HG03442 (cell line): ENCODE results near the gene MTM1.

ENCODE experiments used
- ATAC-seq: cut with Tn5 transposase; IDR thresholded peaks from one replicate; pipeline ENCODE4 v1.9.1; 2021; ENCODE audit warnings: mild to moderate bottlenecking, moderate library complexity; ENCODE audit not compliant: unreplicated experiment

Gene MTM1

DNA sequence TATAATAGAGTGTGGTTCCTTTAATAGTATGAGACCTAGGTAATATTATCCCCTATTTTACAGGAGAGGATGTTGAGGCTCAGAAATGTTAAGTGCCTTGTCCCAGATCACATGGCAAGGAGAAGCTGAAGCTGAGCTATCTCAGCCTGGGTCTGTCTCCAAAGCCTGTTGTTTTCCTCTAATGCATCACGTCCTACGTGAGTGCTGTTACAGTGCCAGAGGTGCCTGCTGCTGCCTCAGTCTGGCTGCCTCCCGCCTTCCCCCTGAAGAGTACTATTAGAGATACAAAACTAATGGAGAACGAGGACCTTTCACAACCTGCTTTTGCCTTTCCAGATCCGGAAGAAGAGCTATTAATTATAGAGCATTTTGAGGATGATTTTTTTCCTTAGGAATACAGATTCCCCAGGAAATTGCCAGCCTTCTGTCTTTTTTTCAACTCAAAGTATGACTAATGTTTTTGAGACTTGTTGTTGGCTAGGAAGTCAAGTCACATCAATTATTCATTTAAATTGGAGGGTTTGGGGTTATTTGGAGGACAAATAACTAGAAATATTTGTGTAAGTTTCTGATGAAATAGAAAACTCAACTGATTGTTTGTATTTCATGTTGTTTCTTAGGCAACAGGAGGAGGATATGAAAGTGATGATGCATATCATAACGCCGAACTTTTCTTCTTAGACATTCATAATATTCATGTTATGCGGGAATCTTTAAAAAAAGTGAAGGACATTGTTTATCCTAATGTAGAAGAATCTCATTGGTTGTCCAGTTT is 80.9 kb downstream of the MTM1 start:
- ATAC-seq = no peak

DNA sequence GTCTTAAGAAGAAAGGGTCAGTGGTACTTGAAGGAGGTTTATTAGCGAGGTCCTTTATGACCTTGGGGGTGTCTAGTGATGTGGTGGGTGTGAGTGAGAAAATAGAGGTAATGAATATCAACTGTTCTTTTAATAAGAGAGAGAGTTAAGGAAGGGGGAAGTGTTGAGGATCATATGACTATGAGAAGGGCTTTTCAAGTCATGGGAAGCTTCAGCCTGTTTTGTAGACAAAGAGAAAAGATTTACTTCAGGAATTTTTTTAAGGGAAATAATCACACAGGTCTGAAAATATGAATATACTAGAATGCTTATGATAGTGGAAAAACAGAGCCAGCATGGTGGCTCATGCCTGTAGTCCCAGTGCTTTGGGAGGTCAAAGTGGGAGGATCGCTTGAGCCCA is 83.5 kb downstream of the MTM1 start:
- no peak for ATAC-seq

DNA sequence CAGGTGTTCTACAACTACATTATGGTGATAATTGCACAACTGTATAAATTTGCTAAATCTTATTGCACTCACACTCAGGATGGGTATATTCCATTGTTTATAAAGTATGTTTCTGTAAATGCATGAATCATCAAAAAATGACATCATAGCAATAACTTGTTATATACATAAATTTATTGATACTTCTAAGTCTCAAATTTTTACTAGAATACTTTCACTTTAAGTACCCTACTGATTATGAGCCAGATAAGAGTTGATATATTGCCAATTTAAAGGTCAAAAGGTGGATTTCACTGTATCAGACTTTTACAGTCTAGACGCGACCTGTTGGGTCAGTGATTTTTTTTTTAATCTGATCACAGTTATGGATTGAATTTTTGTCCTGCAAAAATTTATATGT is 87.4 kb downstream of the MTM1 start:
- no peak for ATAC-seq

DNA sequence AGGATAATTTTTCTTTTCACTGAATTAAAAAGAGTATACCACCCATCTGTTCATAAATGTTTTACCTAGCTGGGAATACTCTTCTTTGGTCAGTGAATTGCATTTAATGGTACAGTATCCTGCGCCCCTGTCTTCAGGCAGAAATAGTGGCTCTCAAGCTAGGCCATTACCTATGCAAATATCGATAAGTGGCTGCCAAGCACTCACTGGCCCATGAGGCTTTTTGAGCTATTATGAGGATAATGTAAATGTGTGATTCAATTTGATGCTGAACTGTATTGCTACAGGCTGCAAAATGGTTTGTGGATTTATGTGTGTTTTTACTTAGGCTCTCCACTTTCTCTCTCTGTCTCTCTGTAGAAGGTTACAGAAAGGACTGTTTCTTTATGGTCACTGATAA is 94.7 kb downstream of the MTM1 start:
- ATAC-seq = no peak

DNA sequence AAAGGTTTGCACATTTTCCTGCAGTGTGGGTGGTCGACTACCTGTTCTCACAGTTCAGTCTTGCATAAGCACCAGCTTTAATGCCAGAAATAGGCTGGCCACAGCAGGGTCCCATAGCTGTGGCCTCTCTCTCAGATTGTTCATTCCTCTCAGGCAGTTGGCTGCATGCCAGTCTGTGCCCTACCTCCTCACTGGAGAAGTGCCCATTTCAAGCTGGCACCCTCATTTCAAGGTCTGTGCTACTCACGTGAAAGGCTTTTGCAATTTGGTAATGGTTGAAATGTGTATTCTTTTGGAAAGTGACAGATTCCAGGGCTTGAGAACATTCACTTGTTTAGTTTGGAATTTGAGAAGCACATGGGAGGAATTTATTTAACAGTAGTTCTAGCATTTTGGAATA is 95.9 kb downstream of the MTM1 start:
- ATAC-seq = no peak

DNA sequence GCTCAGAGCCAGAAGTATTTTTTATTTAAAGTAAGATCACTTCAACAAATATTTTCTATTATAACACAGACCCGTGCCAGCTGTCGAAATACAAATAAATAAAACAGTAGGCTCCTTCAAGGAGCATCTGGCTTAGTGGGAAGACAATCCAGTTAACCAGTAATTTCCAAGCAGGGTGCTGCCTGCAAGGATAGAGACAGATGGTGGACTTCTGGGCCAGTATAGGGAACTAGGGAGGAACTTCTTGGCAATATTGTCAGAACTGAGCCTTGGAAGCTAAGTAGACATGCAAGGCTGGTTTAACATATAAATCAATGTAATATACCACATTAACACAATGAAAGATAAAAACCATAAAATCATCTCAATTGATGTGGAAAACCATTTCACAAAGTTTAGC is 107.8 kb downstream of the MTM1 start:
- no peak for ATAC-seq

DNA sequence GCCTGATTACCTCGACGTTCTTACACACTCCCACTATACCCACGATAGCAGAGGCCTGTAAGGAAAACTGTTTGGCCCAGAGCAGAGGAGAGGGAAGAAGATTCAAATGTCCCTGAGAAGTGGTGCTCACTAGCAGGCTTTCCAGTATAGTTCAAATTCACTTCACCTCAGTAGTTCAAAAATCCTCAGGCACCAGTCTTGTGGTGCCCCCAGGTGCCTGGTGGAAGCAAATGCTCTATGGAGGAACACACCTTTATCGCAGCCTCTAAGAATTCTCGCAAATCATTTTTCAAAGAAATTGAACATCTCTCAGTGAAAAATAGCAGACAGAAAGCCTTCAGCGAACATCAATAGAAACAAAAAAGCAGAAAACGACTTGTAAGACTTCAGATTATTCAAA is 112.6 kb downstream of the MTM1 start:
- peak; percentile 42 for ATAC-seq

DNA sequence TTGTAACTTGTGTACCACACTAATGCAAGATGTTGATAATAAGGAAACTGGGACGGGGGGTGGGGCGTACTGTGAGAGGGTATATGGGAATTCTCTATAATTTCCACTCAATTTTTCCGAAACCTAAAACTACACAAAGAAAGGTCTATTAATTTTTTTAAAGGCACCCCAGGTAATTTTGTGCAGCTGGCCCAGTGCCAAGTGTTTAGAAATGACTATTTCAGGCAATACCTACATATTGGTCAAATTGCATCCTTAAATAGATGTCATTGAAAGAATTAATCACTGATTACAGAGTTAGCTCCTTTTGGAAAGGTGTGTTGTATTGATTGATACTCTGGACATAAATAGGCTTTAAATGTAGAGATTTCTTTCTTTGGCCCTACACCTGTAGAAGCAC is 114.7 kb downstream of the MTM1 start:
- no peak for ATAC-seq

DNA sequence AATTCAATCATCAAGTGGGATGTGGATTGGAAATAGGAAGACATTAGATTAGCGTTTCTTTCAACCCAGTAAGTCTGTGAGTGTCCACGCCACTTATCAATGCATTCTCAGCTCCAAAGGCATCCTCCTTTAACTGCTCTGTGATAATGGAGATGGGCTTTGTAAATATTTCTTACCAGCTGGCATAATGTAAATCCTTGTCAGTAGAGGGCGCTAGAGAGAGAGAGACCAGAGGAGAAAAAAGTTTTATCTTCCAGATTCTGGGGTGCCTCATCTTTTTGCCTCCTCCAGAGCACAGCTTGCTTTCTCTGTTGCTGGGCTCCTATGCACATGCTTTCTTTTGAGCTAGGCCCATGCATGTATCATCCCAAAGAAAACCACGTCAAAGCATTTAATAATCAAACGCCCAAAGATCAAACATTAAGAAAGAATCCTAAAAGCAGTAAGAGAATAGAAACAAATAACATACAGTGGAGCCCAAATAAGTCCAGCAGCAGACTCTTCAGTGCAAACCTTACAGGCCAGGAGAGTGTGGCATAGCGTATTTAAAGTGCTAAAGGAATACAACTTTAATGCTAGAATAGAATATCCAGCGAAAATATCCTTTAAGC is 115.2 kb downstream of the MTM1 start:
- no peak for ATAC-seq

DNA sequence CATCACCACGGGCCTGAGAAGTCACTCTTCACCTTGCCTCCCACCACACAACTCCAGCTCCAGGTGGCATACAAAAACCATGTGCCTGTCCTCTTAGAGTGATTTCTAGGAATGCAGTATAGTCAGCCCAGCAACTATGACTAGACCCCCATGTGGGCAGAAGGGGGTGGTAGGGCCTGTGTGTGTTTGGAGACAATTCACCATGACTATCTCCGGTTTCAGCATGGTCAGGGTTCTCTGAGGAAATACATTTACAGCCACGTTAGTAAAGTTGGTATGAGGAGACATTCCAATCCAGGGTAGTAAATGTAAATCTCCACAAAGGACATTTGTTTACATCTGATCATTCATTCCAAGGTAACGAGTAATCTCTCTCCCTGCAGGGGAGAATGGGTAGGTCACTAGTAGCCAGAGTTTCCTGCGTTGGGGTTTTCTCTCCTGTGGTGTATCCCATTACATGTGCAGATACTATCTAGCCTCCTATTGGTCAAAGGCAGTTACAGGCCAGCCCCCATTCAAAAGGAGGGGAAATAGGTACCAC is 120.6 kb downstream of the MTM1 start:
- ATAC-seq = no peak

DNA sequence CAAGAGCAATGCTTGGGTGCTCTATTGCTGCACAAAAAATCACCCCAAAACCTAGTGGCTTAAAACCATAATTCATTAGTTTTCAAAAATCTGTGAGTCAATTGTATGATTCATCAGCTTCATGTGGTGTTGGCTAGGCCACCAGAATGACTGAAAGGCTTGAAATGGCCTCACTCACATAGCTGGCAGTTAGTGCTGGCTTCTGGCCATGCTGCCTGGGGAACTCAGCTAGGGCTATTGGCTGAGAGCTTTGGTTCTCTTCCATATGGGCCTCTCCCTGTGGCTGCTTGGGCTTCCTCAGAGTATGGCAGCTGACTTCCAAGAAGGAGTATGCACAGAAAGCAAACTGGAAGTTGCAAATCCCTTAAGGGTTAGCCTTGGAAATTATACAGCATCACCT is 121.7 kb downstream of the MTM1 start:
- ATAC-seq = no peak

DNA sequence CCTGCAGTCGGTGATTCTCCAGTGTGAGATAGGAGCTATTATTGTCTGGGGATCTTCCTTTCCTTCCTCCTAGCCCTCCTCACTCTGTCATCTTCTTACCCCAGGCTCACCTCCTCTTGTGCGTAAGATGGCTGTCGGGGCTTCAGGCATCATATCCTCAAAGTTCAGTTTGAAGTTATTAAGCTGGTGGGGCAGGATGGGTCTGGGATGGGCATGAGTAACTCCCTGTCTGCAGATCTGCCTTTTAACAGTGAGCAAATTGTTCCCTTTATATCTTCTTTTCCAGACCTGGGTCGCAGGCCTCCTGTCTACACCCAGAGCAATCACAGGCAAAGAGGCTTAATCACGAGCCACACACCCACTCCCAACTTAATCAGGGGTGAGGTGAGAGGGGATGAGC is 123.9 kb downstream of the MTM1 start:
- ATAC-seq = no peak

DNA sequence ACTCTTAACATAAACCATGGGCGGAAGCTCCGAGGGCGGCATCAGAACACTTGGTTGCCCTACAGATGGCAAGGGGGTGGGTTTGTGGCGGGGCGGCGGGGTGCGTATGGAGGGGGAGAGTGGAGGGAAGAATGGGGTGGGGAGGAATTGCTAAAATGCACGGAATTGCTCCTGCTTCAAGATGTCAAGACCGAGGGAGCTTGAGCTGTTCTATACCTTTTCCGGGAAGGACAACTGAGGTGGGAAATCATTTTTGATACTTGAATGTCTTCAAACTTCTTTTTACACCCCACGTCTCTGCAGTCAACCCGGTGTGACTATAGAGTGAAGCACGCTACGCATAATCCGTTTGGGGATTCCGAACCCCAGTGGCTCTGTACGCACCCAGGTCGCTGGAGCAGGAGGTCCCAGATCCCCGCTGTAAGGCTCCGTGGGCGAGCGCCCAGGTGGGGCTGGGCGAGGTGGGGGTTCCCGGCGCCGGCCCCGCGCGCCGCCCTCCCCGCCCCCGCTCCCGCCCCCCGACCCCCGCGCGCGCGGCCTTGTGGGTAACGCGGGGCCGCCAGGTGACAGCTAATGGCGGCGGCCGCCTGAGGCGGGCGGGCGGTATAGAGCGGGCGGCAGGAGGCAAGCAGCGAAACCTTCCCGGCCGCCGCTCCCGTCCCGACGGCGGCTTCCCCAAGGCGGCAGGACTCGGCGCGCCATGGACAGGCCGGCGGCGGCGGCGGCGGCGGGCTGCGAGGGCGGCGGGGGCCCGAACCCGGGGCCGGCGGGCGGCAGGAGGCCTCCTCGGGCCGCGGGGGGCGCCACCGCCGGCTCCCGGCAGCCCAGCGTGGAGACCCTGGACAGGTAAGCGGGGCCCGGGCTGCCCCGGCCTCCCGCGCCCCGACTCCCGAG is 124.7 kb downstream of the MTM1 start, which contains the start of gene MTMR1:
MTMR1 (plus strand) TSS at position 566 of the 894 bp plus-strand sequence; CDS start at position 701, 135 bp downstream.
- ATAC-seq = peak; percentile 45

DNA sequence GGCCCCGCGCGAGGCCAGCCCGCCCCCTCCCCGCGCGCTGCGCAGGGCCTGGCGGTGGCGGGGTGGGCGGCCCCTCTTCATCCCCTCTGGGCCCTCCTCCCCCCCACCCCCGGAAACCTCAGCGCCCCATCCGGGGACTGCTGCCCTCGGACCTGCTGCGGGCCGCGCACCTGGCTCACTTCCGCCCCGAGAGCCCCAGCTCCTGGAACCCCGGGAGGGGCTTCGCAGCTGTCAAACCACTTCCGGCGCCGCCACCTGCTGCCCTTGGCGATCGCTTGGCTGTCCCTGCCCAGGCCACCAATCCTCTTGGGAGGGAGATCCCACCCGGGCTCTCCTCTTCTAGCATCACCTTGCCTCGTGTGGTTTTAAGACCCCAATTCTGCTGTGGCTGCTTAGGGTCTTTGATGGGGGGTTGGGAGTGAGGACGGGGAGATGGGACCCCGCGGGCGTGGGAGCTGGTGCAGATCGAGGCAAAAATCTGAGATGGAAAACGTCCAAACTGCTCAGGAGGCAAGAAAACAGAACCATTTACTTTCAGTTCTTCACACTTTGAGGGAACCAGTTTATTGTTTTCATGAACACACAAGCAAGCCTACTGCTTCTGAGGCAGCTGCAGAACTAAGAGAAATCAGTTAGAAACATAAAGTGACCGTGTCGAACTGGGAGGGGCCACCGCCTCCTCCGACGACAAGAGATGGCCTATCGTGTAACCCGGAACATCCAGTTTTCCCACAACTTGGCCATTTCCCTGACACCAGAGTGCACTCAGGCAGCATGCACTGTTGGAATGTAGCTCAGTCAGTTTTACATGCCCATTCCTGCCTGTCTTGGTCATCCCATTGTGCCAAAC is 125.5 kb downstream of the MTM1 start:
- ATAC-seq = peak; percentile 66

DNA sequence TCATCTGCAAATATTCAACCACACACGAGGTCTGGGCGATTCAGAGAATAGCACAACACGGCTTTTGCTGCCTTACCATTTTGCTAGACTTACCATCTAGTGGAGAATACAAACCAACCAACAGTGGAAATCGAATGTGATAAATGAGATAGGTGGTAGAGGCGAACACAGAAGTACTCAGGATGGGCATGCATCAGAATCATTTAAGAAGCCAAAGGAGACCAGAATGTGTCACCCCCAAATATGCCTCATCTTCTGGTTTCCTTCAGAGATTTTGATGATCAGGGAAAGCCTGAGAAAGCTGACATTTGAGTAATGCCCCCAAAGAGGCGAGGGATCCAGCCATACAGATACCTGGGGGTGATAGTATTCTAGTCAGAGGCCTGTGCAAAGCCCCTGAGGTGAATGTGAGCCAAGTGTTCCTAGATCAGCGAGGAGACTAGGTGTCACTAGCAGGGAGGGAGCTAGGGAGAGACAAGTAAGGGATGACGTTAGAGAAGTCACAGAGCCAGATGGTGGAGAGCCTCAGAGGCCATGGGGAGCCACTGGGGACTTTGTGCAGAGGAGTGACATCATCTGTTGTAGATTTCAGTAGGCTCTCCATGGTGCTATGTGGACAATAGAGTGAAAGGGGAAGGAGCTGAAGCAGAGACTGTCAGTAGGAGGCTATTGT is 126.5 kb downstream of the MTM1 start:
- peak; percentile 37 for ATAC-seq

DNA sequence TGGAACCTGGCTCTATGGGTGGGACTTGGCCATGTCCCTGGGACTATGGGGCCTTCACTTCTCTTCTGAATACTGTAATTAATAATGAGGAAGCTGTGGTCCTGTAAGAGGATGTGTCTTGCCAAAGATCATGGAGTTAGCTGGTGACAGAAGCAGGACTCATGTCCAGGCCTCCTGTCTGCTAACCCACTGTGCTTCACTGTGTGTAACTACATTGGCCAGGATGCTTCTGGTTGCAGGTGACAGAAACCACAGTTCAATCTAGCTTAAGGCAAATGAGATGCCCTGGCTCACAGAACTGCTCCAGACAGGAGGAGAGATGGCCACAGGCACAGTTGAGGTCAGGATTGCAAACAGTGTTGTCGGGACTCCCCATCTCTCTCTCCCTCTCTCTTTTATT is 127.9 kb downstream of the MTM1 start:
- ATAC-seq = no peak

DNA sequence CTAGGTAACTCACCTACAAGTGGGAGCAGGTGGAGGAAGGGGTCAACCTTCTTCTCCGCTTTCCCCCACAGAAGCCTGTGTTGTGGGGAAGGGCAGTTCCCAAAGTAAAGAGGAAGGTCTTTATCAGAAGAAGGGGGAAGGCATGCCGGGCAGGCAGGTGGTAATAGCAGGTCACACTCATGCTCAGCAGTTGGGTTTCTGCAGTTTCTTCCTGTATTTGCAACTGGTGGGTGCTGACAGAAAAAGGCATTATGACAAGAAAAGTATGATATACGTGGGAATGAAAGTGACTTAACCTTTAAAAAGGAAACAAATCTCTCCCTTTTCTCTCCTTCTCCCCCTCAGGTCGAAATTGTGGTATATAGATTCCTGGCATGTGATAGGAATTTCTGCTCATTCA is 128.4 kb downstream of the MTM1 start:
- ATAC-seq = no peak

DNA sequence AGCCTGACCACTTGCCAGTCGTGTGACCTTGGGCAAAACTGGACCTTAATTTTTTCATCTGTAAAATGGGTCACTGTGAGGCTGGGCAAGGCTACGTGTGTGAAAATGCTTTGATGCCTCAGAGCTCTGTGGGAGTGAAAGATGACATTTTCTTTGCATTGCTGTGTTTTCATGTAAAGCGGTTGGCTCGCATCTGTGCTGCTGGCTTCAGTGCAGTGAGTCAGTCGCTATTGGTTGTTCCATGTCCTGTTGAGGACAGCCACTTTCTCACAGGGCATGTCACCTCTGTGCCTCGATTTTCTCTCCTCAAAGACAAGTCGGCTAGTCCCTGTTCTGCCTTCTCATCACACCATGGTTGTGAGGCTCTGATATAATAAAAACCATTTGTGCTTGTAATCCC is 129.2 kb downstream of the MTM1 start:
- ATAC-seq = no peak

DNA sequence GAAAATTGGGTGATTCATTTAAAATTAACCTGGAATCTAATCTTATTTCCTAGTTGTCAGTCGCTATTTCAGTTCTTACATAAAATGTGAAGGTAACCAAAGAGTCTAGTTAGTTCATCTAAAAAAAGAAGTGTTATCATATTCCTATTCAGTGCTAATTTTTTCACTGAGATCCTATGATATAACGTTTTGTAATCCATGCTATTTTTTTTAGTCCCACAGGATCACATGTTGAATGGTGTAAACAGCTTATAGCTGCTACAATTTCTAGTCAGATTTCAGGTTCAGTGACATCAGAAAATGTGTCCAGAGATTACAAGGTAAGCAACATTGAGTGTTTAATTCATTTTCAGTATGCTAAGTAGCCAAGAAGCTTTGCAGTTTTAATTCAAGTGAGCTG is 130.6 kb downstream of the MTM1 start:
- ATAC-seq = no peak

DNA sequence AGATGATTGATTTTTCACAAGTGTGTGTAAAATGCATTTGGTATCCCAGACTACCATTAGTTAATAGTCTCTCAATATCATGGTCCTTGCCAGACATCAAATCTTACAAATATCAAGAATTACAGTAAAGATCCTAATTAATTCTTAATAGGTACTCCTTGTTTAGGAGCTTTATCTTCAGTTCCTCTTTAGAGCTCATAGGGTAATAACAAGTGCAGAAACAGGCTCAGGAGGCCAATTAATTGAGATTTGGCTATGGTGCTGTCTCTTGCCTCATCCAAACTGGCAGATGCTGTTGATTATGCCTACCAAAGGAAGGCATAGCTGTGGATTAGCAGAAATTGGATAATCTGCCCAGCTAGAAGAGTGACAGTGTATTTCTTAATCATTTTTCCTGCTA is 131.7 kb downstream of the MTM1 start:
- no peak for ATAC-seq
